B cell (primary cell): Measurements from ENCODE around the gene CCDC110. TPM values are rescaled to one million over a fixed set of nuclear protein-coding genes. Genes with fewer than 3 reads are reported as not detected.

Experiments
- ATAC-seq: fragments of 200-7000 bp; cut with Tn5 transposase; one replicate; pipeline ENCODE4 v1.10.0; 2021; ENCODE audit warnings: low read depth, mild to moderate bottlenecking, moderate number of reproducible peaks, moderate library complexity
- CTCF ChIA-PET: fragments of 350-600 bp; sonication (Branson Sonifier 250); formaldehyde crosslinking; loops from one replicate; lab custom pipeline; 2021; ENCODE audit warnings: antibody characterized with exemption, inconsistent platforms; lab: Charles Lee
- POLR2A ChIA-PET: fragments of 350-600 bp; sonication (Branson Sonifier 250); formaldehyde crosslinking; loops from one replicate; lab custom pipeline; 2021; ENCODE audit warnings: antibody characterized with exemption; lab: Charles Lee
- DNase-seq: peaks from one replicate; pipeline ENCODE4 v3.0.0; 2013
- H2AFZ ChIP-seq: 2 replicates; pipeline ENCODE4 v1.6.1; 2012; ENCODE audit warnings: mild to moderate bottlenecking, low read depth, low read length; ENCODE audit not compliant: insufficient read depth, poor library complexity, severe bottlenecking
- H3K27ac ChIP-seq, 2 donors: 1 replicate in 1 of 2; 2 replicates in 1 of 2; pipeline ENCODE4 v1.5.1; 2012 to 2013; ENCODE audit warnings: low read length in 2 of 2, mild to moderate bottlenecking in 2 of 2, moderate library complexity in 1 of 2
- H3K27me3 ChIP-seq, 4 experiments: fragments of 200-600 bp in 1 of 4; sonication (generic) in 1 of 4; replicated peaks in 1 of 4; 1 replicate in 2 of 4; 2 replicates in 2 of 4; pipeline versions ENCODE4 v1.6.1 to v1.7.0; 2013 to 2016; ENCODE audit warnings: low read length in 3 of 4, mild to moderate bottlenecking in 2 of 4, mixed read lengths in 1 of 4, moderate library complexity in 1 of 4; ENCODE audit not compliant: insufficient read depth in 4 of 4, control insufficient read depth in 3 of 4; ENCODE audit errors: control extremely low read depth in 1 of 4
- H3K36me3 ChIP-seq, 2 experiments: replicated peaks in 1 of 2; 1 replicate in 1 of 2; 2 replicates in 1 of 2; pipeline versions ENCODE4 v1.6.1 to v1.7.1; 2013; ENCODE audit warnings: low read length in 1 of 2; ENCODE audit not compliant: insufficient read depth in 2 of 2, control insufficient read depth in 1 of 2; ENCODE audit errors: control extremely low read depth in 1 of 2, extremely low read depth in 1 of 2
- H3K4me1 ChIP-seq, 2 donors: fragments of 200-600 bp in 1 of 2; sonication (generic) in 1 of 2; 1 replicate in 1 of 2; 2 replicates in 1 of 2; pipeline versions ENCODE4 v1.5.1 to v1.6.1; 2013 to 2017; ENCODE audit warnings: low read length in 2 of 2; ENCODE audit not compliant: control insufficient read depth in 2 of 2, insufficient read depth in 2 of 2
- H3K4me2 ChIP-seq: replicated peaks from 2 replicates; pipeline ENCODE3; 2012; ENCODE audit warnings: mild to moderate bottlenecking, low read depth, low read length; ENCODE audit not compliant: poor library complexity, severe bottlenecking
- H3K4me3 ChIP-seq, 5 experiments: fragments of 200-600 bp in 1 of 5; sonication (generic) in 1 of 5; 1 replicate in 3 of 5; 2 replicates in 2 of 5; pipeline versions ENCODE4 v1.5.1 to v1.7.0; 2011 to 2016; ENCODE audit warnings: low read length in 4 of 5, mild to moderate bottlenecking in 4 of 5, low read depth in 2 of 5, control low read depth in 1 of 5, moderate library complexity in 1 of 5; ENCODE audit not compliant: insufficient read depth in 1 of 5; ENCODE audit errors: control extremely low read depth in 1 of 5, extremely low read depth in 1 of 5
- H3K79me2 ChIP-seq: fragments of 200-600 bp; sonication (generic); one replicate; pipeline ENCODE4 v1.6.0; 2016; ENCODE audit warnings: low read length; ENCODE audit not compliant: control insufficient read depth, insufficient read depth
- H3K9ac ChIP-seq: fragments of 200-600 bp; sonication (generic); 2 replicates; pipeline ENCODE4 v1.6.1; 2017; ENCODE audit warnings: mild to moderate bottlenecking, low read length, moderate library complexity
- H3K9me3 ChIP-seq, 3 donors: one replicate each; pipeline versions ENCODE4 v1.6.1 to v1.7.1; 2013; ENCODE audit warnings: low read length in 2 of 3; ENCODE audit not compliant: control insufficient read depth in 2 of 3, insufficient read depth in 1 of 3; ENCODE audit errors: control extremely low read depth in 1 of 3
- H4K20me1 ChIP-seq: 2 replicates; pipeline ENCODE4 v1.6.0; 2012; ENCODE audit warnings: mild to moderate bottlenecking, low read length; ENCODE audit not compliant: insufficient read depth, control insufficient read depth, poor library complexity, severe bottlenecking
- H3K27ac Mint-ChIP-seq: one replicate; pipeline ENCODE4 v1.8.0; 2021; ENCODE audit warnings: mixed read lengths
- H3K27me3 Mint-ChIP-seq: one replicate; pipeline ENCODE4 v1.8.0; 2021; ENCODE audit warnings: mixed read lengths
- H3K4me1 Mint-ChIP-seq: one replicate; pipeline ENCODE4 v1.8.0; 2021; ENCODE audit warnings: mixed read lengths
- H3K4me3 Mint-ChIP-seq: one replicate; pipeline ENCODE4 v1.8.0; 2021; ENCODE audit warnings: mixed read lengths
- H3K9me3 Mint-ChIP-seq: one replicate; pipeline ENCODE4 v1.8.0; 2022; ENCODE audit warnings: mixed read lengths; ENCODE audit not compliant: insufficient read depth
- EZH2 ChIP-seq: IDR thresholded peaks from 2 replicates; pipeline ENCODE4 v1.6.1; 2012; ENCODE audit warnings: borderline replicate concordance, low read depth, mild to moderate bottlenecking, moderate library complexity, low read length; ENCODE audit not compliant: insufficient read depth, poor library complexity, severe bottlenecking
- WGBS: methylation state at CpG from one replicate; pipeline ENCODE4 v1.1.5; 2013; ENCODE audit warnings: missing lambda C conversion rate; ENCODE audit not compliant: insufficient coverage; 5-methylcytosine and 5-hydroxymethylcytosine counted together
- intact Hi-C: fragments of 100-400 bp; cut with micrococcal nuclease; formaldehyde crosslinking; loops from one replicate; pipeline ENCODE4 v1.10.0; 2022
- polyA plus RNA-seq: library from polyadenylated mRNA; depleted of rRNA; stranded (reverse); fragments of >200 nt; gene quantifications from 2 replicates; pipeline ENCODE4 v1.2.3, GENCODE V29; 2012
- total RNA-seq, 2 donors: library from RNA; stranded (reverse); fragments of 120-200 nt in 1 of 2; gene quantifications; 1 replicate in 1 of 2; 2 replicates in 1 of 2; pipeline versions ENCODE4 v1.2.3 to v1.2.4, GENCODE V29; 2013 to 2022
- TF ChIP-seq, protein P1 (sequence below): fragments of 200-600 bp; IDR thresholded peaks from one replicate; pipeline ENCODE4 v1.8.0; 2022; ENCODE audit warnings: antibody characterized with exemption, mild to moderate bottlenecking

Gene CCDC110
- total and polyA plus RNA-seq, 2 donors (not counting 1 experiment from before 2014, with no cell fraction given), result 0.04 to 2.3 TPM

DNA sequence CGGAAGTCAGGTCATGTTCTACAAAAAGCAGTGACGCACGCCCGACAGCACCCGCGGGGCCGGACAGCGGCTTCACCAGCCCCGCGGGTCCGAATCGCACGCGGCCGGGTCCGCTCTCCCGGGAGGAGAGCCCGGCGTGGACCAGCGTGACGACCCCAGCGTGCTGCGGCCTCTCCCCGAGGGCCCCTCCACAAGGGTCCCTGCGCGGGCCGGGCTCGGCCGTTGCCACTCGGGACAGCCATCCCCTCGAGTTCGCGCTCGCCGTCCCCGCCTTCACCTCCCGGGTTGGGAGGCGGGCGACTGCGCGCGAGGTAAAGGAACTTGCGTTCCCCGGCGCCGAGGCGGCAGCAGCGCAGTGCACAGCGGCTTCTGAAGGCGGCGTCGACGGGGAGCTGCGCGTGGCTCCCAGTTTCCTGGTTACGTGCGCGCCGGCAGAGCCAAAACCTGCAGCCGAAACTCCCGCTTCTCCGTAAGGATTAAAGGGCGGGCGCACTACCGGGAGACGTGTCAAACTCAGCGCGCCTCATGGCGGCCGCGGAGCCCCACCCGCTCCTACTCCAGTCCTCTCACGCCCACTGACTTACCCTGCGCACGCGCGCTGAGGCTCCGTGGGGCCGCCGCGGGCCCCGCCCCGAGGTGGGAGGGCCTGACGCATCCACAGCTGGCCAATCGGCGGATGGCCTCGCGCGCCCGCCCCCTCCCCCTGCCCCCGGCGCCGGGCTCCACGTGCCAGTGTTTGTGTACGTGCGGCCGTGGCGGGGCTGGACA is 75.4 kb downstream of the CCDC110 start:
- Histone ChIP-seq H3K9me3 (no peaks in the 10 kb centered on the region), H3K79me2 (no peaks in the 10 kb centered on the region), H3K27ac (peak overlapping the region; percentile 97 to 99), H3K4me3 (peak overlapping the region; percentile 79 to 98 (median 89)), H3K4me1 (peaks cover 26% of the 10 kb centered on the region in 2 donors), H4K20me1 (no peaks in the 10 kb centered on the region), H3K4me2 (peak overlapping the region; percentile 90), H3K9ac (peak overlapping the region; percentile 88), H3K36me3 (peaks cover 0 to 10% of the 10 kb centered on the region in 2 experiments), H2AFZ (peak overlapping the region; percentile 70), H3K27me3 (no peaks in the 10 kb centered on the region)
- H3K9me3 Mint-ChIP-seq, result no peaks in the 10 kb centered on the region
- under 1% methylated on average over 98 of the region's 98 CpGs for WGBS
- H3K4me1 Mint-ChIP-seq, result peaks cover 54% of the 10 kb centered on the region
- no peaks in the 10 kb centered on the region for H3K27me3 Mint-ChIP-seq
- peak; percentile 97 for DNase-seq
- TF ChIP-seq, protein P1, sequence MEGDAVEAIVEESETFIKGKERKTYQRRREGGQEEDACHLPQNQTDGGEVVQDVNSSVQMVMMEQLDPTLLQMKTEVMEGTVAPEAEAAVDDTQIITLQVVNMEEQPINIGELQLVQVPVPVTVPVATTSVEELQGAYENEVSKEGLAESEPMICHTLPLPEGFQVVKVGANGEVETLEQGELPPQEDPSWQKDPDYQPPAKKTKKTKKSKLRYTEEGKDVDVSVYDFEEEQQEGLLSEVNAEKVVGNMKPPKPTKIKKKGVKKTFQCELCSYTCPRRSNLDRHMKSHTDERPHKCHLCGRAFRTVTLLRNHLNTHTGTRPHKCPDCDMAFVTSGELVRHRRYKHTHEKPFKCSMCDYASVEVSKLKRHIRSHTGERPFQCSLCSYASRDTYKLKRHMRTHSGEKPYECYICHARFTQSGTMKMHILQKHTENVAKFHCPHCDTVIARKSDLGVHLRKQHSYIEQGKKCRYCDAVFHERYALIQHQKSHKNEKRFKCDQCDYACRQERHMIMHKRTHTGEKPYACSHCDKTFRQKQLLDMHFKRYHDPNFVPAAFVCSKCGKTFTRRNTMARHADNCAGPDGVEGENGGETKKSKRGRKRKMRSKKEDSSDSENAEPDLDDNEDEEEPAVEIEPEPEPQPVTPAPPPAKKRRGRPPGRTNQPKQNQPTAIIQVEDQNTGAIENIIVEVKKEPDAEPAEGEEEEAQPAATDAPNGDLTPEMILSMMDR, result no peak
- no peak for TF ChIP-seq EZH2
- ChIA-PET POLR2A (interaction anchor here (0.6 to 2.2 kb wide), 5 partner anchors 9 to 201 kb away, joined by 3 to 19 read pairs (median 6); partner anchors contain the start of gene UFSP2), CTCF (interaction anchor here (1.1 to 2.4 kb wide), 6 partner anchors 9 to 201 kb away, joined by 3 to 15 read pairs (median 3); partner anchors contain the start of gene UFSP2)
- peak overlapping the region; percentile 94 for H3K27ac Mint-ChIP-seq
- intact Hi-C loops, result loop anchor here (1.0 to 10.0 kb wide), 10 partner anchors 29 to 1889 kb away; partner anchors contain the start of genes ACSL1, CCDC110, CYP4V2 and ING2
- peak; percentile 87 for ATAC-seq
- H3K4me3 Mint-ChIP-seq, result peak overlapping the region; percentile 92
